GM18858 (cell line): Measurements from ENCODE around the gene DMD.
"Not testable (repeated sequence)": the region's sequence is repeated elsewhere in the genome, so short reads cannot be mapped to it uniquely, and the experiment has no call there.

Experiments
- ATAC-seq: cut with Tn5 transposase; IDR thresholded peaks from one replicate; pipeline ENCODE4 v1.9.1; 2021; ENCODE audit not compliant: unreplicated experiment

DMD gene

GRCh38 chrX:32644476-32645245 lies 566.7 kb downstream of the DMD start:
- ATAC-seq: no peak

GRCh38 chrX:32642283-32642682 lies 569.1 kb downstream of the DMD start:
- no peak for ATAC-seq

GRCh38 chrX:32618154-32618553 lies 593.2 kb downstream of the DMD start:
- ATAC-seq: no peak

- no peak for ATAC-seq
Observed at GRCh38 chrX:32614707-32615106, 596.6 kb downstream of the DMD start.

GRCh38 chrX:32599156-32599555 lies 612.2 kb downstream of the DMD start:
- no peak for ATAC-seq

- ATAC-seq: no peak
Observed at GRCh38 chrX:32598707-32599106, 612.6 kb downstream of the DMD start.

- ATAC-seq: no peak
Observed at GRCh38 chrX:32597777-32598176, 613.6 kb downstream of the DMD start.

GRCh38 chrX:32592786-32593185 lies 618.6 kb downstream of the DMD start:
- ATAC-seq: no peak

GRCh38 chrX:32591589-32591988 lies 619.8 kb downstream of the DMD start:
- ATAC-seq: no peak

- no peak for ATAC-seq
Observed at GRCh38 chrX:32582729-32583128, 628.6 kb downstream of the DMD start.

- ATAC-seq: no peak
Observed at GRCh38 chrX:32576885-32577284, 634.5 kb downstream of the DMD start.

GRCh38 chrX:32572644-32573043 lies 638.7 kb downstream of the DMD start:
- no peak for ATAC-seq

GRCh38 chrX:32571579-32571978 lies 639.8 kb downstream of the DMD start:
- no peak for ATAC-seq

GRCh38 chrX:32562261-32562660 lies 649.1 kb downstream of the DMD start:
- ATAC-seq: no peak

GRCh38 chrX:32545101-32545500 lies 666.2 kb downstream of the DMD start:
- ATAC-seq: no peak

- no peak for ATAC-seq
Observed at GRCh38 chrX:32538554-32538953, 672.8 kb downstream of the DMD start.

- peak; percentile 86 for ATAC-seq
Observed at GRCh38 chrX:32533848-32534247, 677.5 kb downstream of the DMD start.

GRCh38 chrX:32532262-32532661 lies 679.1 kb downstream of the DMD start:
- no peak for ATAC-seq

GRCh38 chrX:32530802-32531403 lies 680.4 kb downstream of the DMD start:
- peak; percentile 38 for ATAC-seq

- not testable (repeated sequence) for ATAC-seq
Observed at GRCh38 chrX:32528451-32528850, 682.9 kb downstream of the DMD start.

GRCh38 chrX:32525234-32525633 lies 686.1 kb downstream of the DMD start:
- ATAC-seq: no peak

- no peak for ATAC-seq
Observed at GRCh38 chrX:32524385-32524784, 687.0 kb downstream of the DMD start.

- no peak for ATAC-seq
Observed at GRCh38 chrX:32520789-32521188, 690.6 kb downstream of the DMD start.
